Urinary bladder (tissue), 4 donors: ENCODE results near the gene MAN1C1. TPM values are rescaled to one million over a fixed set of nuclear protein-coding genes. Genes with fewer than 3 reads are reported as not detected.

ENCODE experiments used
- DNase-seq: peaks from one replicate; pipeline ENCODE4 v3.0.0-alpha.2; 2015; ENCODE audit errors: extremely low spot score
- H3K27ac ChIP-seq: one replicate; pipeline ENCODE4 v1.5.1; 2013; ENCODE audit warnings: low read depth, mild to moderate bottlenecking, moderate library complexity
- H3K36me3 ChIP-seq: one replicate; pipeline ENCODE4 v1.6.1; 2013; ENCODE audit warnings: mild to moderate bottlenecking, moderate library complexity; ENCODE audit not compliant: insufficient read depth
- H3K4me1 ChIP-seq: one replicate; pipeline ENCODE4 v1.6.1; 2013; ENCODE audit warnings: mild to moderate bottlenecking, moderate library complexity; ENCODE audit not compliant: insufficient read depth
- H3K4me3 ChIP-seq: one replicate; pipeline ENCODE4 v1.5.1; 2013; ENCODE audit warnings: low read depth, low read length
- WGBS: extraction: QIAGEN DNeasy Blood & Tissue Kit; methylation state at CpG from one replicate; pipeline ENCODE4 v1.1.7; 2013; 5-methylcytosine and 5-hydroxymethylcytosine counted together
- polyA plus RNA-seq: library from polyadenylated mRNA; stranded (reverse); fragments of 200-250 nt; gene quantifications from one replicate; pipeline ENCODE4 v1.2.3, GENCODE V29; 2013
- total RNA-seq: library from RNA; depleted of rRNA; stranded (reverse); fragments of >200 nt; gene quantifications from one replicate; pipeline ENCODE4 v1.2.3, GENCODE V29; 2014
- donor health status: healthy with polysubstance abuse.
- donor health status: healthy.

Gene MAN1C1
- total and polyA plus RNA-seq, 2 donors = 18.2 to 26.4 TPM

- Histone ChIP-seq H3K4me3 (no peak overlapping the region), H3K4me1 (no peaks in the 10 kb centered on the region), H3K27ac (no peak overlapping the region), H3K36me3 (no peaks in the 10 kb centered on the region)
- DNase-seq = no peak
- WGBS = 91% methylated on average over 6 of the region's 6 CpGs
Measured at GRCh38 chr1:25750923-25751605, 134.5 kb downstream of the MAN1C1 start.

DNA sequence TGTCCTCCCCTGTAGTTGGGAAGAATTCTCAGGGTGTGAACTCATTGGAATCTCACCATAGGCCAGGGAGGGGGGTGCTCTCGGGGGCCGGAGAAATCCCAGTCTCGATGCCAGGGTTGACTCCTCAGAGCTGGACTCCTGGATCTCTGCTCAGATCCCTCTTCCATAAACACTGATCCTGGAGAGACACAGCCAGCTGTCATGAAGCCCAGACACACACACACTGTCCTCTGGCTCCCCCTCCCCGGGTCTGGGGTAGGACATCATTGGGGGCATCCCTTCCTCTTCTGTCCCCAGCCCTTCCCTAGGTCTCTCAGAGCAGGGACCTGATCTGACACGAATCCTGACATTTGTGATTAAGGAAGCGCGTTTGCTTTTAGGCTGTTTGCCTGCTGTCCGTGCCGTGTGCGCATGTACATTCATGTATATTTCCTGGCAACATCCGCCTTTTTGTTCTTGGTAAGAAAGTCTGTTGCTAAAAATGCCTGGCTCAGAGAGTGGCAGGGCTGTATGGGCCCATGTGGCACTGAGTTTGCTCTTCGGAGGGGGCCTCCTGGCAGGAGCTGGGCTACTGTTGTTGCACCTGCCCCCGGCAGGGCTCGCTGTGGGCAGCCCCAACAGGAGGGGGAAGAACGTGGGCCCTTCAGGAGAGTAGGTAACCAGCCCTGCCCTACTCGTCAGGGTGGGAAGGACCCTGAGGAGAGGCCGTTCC lies 138.0 kb downstream of the MAN1C1 start:
- no peak for DNase-seq
- H3K4me1 ChIP-seq = no peaks in the 10 kb centered on the region
- H3K36me3 ChIP-seq = no peaks in the 10 kb centered on the region
- no peak overlapping the region for H3K27ac ChIP-seq
- 49% methylated on average over 17 of the region's 17 CpGs for WGBS
- H3K4me3 ChIP-seq = no peak overlapping the region

DNA sequence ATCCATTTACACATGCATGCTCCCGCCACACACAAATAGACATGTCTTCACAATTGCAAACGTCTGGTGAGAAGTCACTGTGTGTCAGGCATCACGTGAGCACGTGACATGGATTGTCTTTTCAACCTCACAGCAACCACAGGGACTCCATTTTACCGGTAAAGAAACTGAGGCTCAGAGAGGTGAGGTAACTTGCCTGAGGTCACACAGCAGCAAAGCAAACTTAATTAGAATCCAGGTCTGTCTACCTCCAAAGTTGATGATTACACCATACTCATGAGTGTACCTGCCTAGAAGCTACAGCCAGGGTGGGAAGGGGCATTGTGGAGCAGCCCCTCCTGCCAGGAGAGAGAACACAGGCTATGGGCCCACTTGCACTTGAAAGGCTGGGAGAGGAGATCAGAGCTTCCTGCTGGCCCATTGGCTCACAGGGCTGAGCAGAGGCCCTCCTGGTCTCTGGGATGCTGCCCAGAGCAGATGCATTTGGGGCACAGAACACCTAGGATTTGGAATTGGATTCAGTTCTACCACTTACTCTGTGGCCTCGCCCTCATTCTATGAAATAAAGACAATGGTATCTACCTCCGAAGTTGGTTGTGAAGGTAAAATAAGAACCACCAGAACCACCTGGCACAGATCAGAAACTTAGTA lies 139.0 kb downstream of the MAN1C1 start:
- no peak overlapping the region for H3K27ac ChIP-seq
- no peaks in the 10 kb centered on the region for H3K36me3 ChIP-seq
- no peaks in the 10 kb centered on the region for H3K4me1 ChIP-seq
- WGBS = 91% methylated on average over 7 of the region's 7 CpGs
- no peak overlapping the region for H3K4me3 ChIP-seq
- DNase-seq = no peak

DNA sequence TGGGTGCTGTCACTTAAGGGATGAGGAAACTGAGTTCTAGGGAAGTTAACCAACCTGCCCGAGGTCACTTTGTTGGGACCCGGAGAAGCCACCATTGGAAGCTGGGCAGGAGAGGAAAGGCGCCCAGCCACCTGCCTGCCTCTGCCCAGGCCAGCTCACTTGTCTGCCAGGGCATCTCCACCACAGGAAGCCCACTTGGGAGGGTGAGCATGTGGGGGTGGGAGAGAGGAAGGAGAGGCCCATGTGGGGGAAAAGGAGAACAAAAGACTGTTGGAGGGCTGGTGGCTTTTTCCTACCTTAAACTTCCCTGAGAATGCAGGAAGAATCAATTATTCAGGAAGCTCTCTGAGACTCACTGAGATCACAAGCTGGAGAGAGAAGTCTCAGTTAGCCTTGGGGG lies 139.6 kb downstream of the MAN1C1 start:
- Histone ChIP-seq H3K4me3 (no peak overlapping the region), H3K4me1 (no peaks in the 10 kb centered on the region), H3K36me3 (no peaks in the 10 kb centered on the region), H3K27ac (no peak overlapping the region)
- WGBS = 79% methylated on average over 3 of the region's 3 CpGs
- DNase-seq = no peak

GRCh38 chr1:25757151-25757845 lies 140.7 kb downstream of the MAN1C1 start:
- no peak for DNase-seq
- Histone ChIP-seq H3K27ac (no peak overlapping the region), H3K4me3 (no peak overlapping the region), H3K36me3 (no peaks in the 10 kb centered on the region), H3K4me1 (no peaks in the 10 kb centered on the region)
- WGBS = 79% methylated on average over 12 of the region's 12 CpGs

- H3K36me3 ChIP-seq = no peaks in the 10 kb centered on the region
- H3K4me3 ChIP-seq = no peak overlapping the region
- no peak overlapping the region for H3K27ac ChIP-seq
- H3K4me1 ChIP-seq = no peaks in the 10 kb centered on the region
- DNase-seq = no peak
- 66% methylated on average over 5 of the region's 5 CpGs for WGBS
Measured at GRCh38 chr1:25757846-25758185, 141.2 kb downstream of the MAN1C1 start.

GRCh38 chr1:25758466-25759070 lies 142.0 kb downstream of the MAN1C1 start:
- no peaks in the 10 kb centered on the region for H3K36me3 ChIP-seq
- H3K4me1 ChIP-seq = no peaks in the 10 kb centered on the region
- WGBS = 87% methylated on average over 15 of the region's 15 CpGs
- H3K27ac ChIP-seq = no peak overlapping the region
- H3K4me3 ChIP-seq = no peak overlapping the region
- DNase-seq = no peak

DNA sequence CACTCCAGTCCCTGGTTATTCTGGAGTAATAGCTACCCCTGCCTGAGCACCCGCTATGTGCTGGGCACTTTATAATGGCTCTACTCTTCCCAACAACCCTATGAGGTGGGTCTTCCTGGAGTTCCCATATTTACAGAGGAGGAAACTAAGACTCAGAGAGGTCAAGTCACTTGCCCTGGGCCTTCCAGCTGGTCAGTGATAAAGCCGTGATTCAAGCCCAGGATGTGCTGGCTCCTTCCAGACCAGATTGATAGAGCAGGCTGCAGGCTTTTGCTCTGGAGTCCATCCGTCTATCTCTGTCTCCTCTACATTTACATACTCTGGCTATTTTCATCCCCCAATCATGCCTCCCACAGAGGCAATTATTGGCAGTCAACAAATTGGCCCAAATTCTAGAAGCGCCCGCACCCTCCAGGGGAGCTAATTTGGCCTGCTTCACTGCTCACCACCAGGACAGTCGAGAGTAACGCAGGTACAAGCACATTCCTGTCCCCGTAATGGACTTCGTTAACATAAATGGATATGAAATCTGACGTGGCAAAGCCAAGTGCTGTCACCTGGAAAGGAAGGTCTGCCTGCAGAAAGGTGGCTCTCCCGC lies 143.6 kb downstream of the MAN1C1 start:
- H3K36me3 ChIP-seq = no peaks in the 10 kb centered on the region

GRCh38 chr1:25760871-25761270 lies 144.3 kb downstream of the MAN1C1 start:
- 89% methylated on average over 5 of the region's 5 CpGs for WGBS
- H3K4me1 ChIP-seq = no peaks in the 10 kb centered on the region
- no peak overlapping the region for H3K4me3 ChIP-seq
- DNase-seq = no peak
- no peak overlapping the region for H3K27ac ChIP-seq
- H3K36me3 ChIP-seq = no peaks in the 10 kb centered on the region

More for the DNA sequence above, 143.6 kb downstream of the MAN1C1 start:
- WGBS = 91% methylated on average over 11 of the region's 11 CpGs
- DNase-seq = no peak
- H3K4me1 ChIP-seq = no peaks in the 10 kb centered on the region
- no peak overlapping the region for H3K4me3 ChIP-seq
- H3K27ac ChIP-seq = no peak overlapping the region

DNA sequence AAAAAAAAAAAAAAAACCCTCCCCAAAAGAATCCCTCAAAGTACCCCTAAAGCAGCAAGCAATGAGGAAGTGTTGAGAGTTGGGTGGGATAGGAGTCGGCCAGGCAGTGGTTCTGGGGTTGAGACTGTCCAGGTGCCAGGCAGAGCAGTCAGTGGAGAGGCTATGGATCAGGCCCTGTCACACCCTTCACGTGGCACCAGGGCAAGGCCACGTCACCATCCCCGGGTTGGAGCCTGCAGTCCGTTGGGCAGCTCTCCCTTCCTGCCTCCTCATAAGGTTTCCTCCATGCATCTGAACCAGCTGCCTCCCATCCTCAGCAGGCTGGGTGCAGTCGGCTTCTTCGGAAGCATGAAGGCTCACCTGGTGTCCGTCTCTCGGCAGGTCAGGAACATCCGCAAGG lies 146.9 kb downstream of the MAN1C1 start:
- Histone ChIP-seq H3K36me3 (no peaks in the 10 kb centered on the region), H3K4me1 (no peaks in the 10 kb centered on the region), H3K27ac (no peak overlapping the region), H3K4me3 (no peak overlapping the region)
- WGBS = 80% methylated on average over 10 of the region's 10 CpGs
- no peak for DNase-seq

GRCh38 chr1:25765136-25765922 lies 148.7 kb downstream of the MAN1C1 start:
- Histone ChIP-seq H3K27ac (no peak overlapping the region), H3K4me3 (no peak overlapping the region), H3K36me3 (no peaks in the 10 kb centered on the region), H3K4me1 (no peaks in the 10 kb centered on the region)
- no peak for DNase-seq
- 55% methylated on average over 8 of the region's 8 CpGs for WGBS

GRCh38 chr1:25765923-25766589 lies 149.5 kb downstream of the MAN1C1 start:
- no peak for DNase-seq
- no peaks in the 10 kb centered on the region for H3K4me1 ChIP-seq
- 59% methylated on average over 13 of the region's 13 CpGs for whole genome bisulfite sequencing
- H3K36me3 ChIP-seq = no peaks in the 10 kb centered on the region
- no peak overlapping the region for H3K4me3 ChIP-seq
- H3K27ac ChIP-seq = no peak overlapping the region
